Neural progenitor cell (in vitro differentiated cells): ENCODE results near the gene RNF151.

Experiments used
- CTCF ChIP-seq: fragments of 200-600 bp; sonication (generic); IDR thresholded peaks from 2 replicates; pipeline ENCODE4 v1.5.1; 2017; ENCODE audit warnings: antibody characterized with exemption, mild to moderate bottlenecking
- EZH2 ChIP-seq: fragments of 200-600 bp; sonication (generic); IDR thresholded peaks from 2 replicates; pipeline ENCODE4 v1.6.1; 2017; ENCODE audit warnings: antibody characterized with exemption, mild to moderate bottlenecking, moderate library complexity

- TF ChIP-seq EZH2: no peak
- no peak for TF ChIP-seq CTCF
Measured at GRCh38 chr16:1949507-1949906, 17.1 kb upstream of the RNF151 start.
